ENCODE data around the gene DAAM1. TPM values are rescaled to one million over a fixed set of nuclear protein-coding genes. Genes with fewer than 3 reads are reported as not detected.

The DAAM1 gene
- total RNA-seq (10 to 100 TPM; 27.1 to 76.1 (median 37.5) TPM), polyA plus RNA-seq (10 to 100 TPM in 1 of 3 donors, 1 to 10 TPM in 2; 8.3 to 10.7 (median 9.7) TPM)
- long read RNA-seq, donor 1, transcript DAAM1-207 (3 exons, 2,797 nt), result major isoform, 10 of 13 reads
- long read RNA-seq, donor 1, partial matches to known transcripts, result 0 of 13 reads
- long read RNA-seq, donor 1, other reads (novel, unspliced or antisense), result 0 of 13 reads
- long read RNA-seq, donor 2, full-length matches to known transcripts, result 14 of 19 reads
- long read RNA-seq, donor 2, partial matches to known transcripts, result 5 of 19 reads
- long read RNA-seq, donor 2, other reads (novel, unspliced or antisense), result 0 of 19 reads

DNA sequence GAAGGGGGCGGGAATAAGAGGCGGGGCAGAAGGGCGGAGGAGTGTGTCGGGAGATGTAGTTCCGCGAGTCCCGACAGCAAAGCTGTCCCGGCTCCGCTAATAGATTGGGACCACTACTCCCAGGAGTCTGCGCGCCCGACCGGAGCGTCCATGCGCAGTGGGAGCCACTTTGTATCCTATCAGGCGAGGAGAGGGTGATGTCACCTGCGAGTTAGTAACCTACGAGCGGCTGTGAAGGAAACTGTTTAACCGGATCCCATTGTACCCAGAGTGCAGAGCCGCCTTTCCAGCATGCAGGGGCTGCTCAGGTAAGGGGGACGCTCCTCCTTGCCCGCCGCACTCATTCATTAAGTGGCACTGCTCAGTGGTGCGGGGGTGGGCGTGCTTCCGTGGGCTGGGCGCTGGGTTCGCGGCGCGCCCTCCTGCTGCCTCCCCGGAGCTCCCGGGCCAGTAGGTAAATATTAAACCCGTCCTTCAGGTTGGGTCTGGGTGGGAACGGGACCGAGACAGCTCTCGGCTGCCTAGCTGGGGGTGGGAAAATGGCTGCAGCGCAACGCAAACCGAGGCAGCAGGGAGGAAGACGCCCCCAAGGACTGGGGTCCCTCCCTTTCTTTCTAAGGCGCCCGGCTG is at the start of gene DAAM1:
DAAM1 (plus strand) TSS at position 207 of the 630 bp plus-strand sequence. CDS start 74,811 bp downstream, outside the sequence.
- Histone ChIP-seq H3K27me3 (replicated peaks in 1 of 7) (peaks cover 0 to 6% (median 0%) of the 10 kb centered on the region in 7 donors), H3K4me1 (peaks cover 5 to 33% (median 21%) of the 10 kb centered on the region in 6 donors), H3K36me3 (no peaks in the 10 kb centered on the region), H3K9me3 (no peaks in the 10 kb centered on the region), H3K27ac (peak within 1 kb of the TSS; percentile 93 to 97 (median 96)), H3K4me3 (peak within 1 kb of the TSS; percentile 72 to 93 (median 80))
- TF ChIP-seq POLR2AphosphoS5 (IDR thresholded peaks at IDR 0.05), result peak; percentile 93 to 99 (median 99)
- TF ChIP-seq POLR2A (IDR thresholded peaks at IDR 0.05), result peak; percentile 65 to 99 (median 92)
- TF ChIP-seq, protein P1, sequence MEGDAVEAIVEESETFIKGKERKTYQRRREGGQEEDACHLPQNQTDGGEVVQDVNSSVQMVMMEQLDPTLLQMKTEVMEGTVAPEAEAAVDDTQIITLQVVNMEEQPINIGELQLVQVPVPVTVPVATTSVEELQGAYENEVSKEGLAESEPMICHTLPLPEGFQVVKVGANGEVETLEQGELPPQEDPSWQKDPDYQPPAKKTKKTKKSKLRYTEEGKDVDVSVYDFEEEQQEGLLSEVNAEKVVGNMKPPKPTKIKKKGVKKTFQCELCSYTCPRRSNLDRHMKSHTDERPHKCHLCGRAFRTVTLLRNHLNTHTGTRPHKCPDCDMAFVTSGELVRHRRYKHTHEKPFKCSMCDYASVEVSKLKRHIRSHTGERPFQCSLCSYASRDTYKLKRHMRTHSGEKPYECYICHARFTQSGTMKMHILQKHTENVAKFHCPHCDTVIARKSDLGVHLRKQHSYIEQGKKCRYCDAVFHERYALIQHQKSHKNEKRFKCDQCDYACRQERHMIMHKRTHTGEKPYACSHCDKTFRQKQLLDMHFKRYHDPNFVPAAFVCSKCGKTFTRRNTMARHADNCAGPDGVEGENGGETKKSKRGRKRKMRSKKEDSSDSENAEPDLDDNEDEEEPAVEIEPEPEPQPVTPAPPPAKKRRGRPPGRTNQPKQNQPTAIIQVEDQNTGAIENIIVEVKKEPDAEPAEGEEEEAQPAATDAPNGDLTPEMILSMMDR (IDR thresholded peaks at IDR 0.05 in 8 of 11, conservative IDR thresholded peaks at IDR 0.05 in 3 of 11), result peak in 1 of 11 experiments; percentile 16
- DNase-seq, result peak; percentile 98
- intact Hi-C loops (cut with DNase I; ENCODE audit: low total_unique reads), result no loop called here
- WGBS, 5 donors, result 0 to 1% (median 0%) methylated on average over 30 to 44 of the region's 44 CpGs

DNA sequence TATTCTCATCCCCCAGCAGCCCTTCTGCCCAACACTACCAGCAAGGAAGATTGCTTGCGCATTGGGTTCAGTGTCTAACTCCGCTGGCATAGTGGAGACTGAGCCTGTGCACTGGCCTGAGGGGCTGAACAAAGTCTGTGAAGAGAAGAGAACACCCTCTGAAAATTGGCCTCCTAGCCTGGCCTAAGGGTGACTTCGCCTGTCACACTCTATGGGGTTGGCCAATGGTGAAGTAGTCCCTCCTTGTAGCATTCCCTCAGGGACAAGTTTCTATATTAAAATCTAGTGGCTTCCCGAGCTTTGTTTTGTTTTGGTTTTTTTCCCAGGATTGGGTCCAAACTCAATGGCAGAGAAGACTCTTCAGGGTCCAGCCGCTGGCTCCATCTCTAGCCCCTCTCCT is 49.1 kb upstream of the DAAM1 start:
- no peak for DNase-seq
- Histone ChIP-seq H3K4me1 (no peaks in the 10 kb centered on the region), H3K27me3 (replicated peaks in 1 of 7) (no peaks in the 10 kb centered on the region), H3K27ac (no peak overlapping the region), H3K9me3 (no peaks in the 10 kb centered on the region), H3K4me3 (no peak overlapping the region), H3K36me3 (no peaks in the 10 kb centered on the region)
- WGBS, 5 donors, result 89 to 96% (median 91%) methylated on average over 5 of the region's 5 CpGs
- intact Hi-C loops (cut with DNase I; ENCODE audit: low total_unique reads), result no loop called here
- TF ChIP-seq POLR2A (IDR thresholded peaks at IDR 0.05) (no peak), POLR2AphosphoS5 (IDR thresholded peaks at IDR 0.05) (no peak)
- TF ChIP-seq, protein P1 (IDR thresholded peaks at IDR 0.05 in 8 of 11, conservative IDR thresholded peaks at IDR 0.05 in 3 of 11), result no peak

DNA sequence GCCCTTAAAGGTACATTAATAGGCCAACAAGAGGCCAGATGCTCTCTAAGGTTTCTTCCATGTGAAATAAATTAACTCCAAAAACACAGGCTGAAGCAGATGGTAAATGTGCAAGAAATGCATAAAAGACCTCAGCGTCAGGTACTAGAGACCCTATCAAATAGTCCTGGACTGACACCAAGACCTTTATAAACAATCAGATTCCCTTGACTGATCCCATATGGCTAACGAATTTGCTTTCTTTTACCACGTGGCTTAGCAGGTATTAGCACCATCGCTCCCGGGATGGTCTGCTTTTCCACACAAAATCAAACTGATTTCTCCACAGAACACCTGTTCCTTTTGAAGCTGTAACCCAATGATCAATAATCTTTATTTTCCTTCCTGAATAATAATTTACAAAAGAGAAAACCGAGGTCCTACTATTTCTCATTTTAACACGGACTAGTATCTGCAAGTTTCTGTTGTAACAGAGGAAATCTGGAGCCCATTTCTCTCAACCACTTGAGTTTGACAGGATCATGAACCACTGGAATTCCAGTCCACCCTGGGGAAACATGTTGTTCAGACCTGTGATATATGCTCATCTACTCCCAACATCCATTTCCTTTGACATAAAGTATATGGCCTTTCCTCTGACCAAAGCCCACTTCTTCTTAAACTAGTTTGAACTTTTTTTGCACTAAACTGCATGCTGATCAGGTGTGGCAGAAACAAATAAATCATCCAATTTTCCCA is 48.2 kb upstream of the DAAM1 start:
- Histone ChIP-seq H3K27ac (no peak overlapping the region), H3K27me3 (replicated peaks in 1 of 7) (no peaks in the 10 kb centered on the region), H3K4me1 (no peaks in the 10 kb centered on the region), H3K4me3 (no peak overlapping the region), H3K9me3 (no peaks in the 10 kb centered on the region), H3K36me3 (no peaks in the 10 kb centered on the region)
- no peak for DNase-seq
- intact Hi-C loops (cut with DNase I; ENCODE audit: low total_unique reads), result no loop called here
- 75 to 85% (median 81%) methylated on average over 7 of the region's 7 CpGs for WGBS, 5 donors
- TF ChIP-seq POLR2A (IDR thresholded peaks at IDR 0.05) (no peak), POLR2AphosphoS5 (IDR thresholded peaks at IDR 0.05) (no peak)
- TF ChIP-seq, protein P1 (IDR thresholded peaks at IDR 0.05 in 8 of 11, conservative IDR thresholded peaks at IDR 0.05 in 3 of 11), result no peak

Data from spleen (tissue), 13 donors.